AG10803 (cell line): Measurements from ENCODE around the gene PLOD3.

Experiments
- DNase-seq: peaks from one replicate; pipeline ENCODE4 v3.0.0; 2010; ENCODE audit warnings: low read depth
- H3K4me3 ChIP-seq: 2 replicates; pipeline ENCODE4 v1.5.1; 2011; ENCODE audit warnings: mild to moderate bottlenecking, low read length, control low read depth
- TF ChIP-seq, protein P1 (sequence below): conservative IDR thresholded peaks from 2 replicates; pipeline ENCODE4 v1.5.1; 2011; ENCODE audit warnings: mild to moderate bottlenecking, low read length, control low read depth, inconsistent platforms

PLOD3 gene

GRCh38 chr7:101173752-101174244 lies 43.6 kb downstream of the PLOD3 start:
- no peak for DNase-seq
- TF ChIP-seq, protein P1, sequence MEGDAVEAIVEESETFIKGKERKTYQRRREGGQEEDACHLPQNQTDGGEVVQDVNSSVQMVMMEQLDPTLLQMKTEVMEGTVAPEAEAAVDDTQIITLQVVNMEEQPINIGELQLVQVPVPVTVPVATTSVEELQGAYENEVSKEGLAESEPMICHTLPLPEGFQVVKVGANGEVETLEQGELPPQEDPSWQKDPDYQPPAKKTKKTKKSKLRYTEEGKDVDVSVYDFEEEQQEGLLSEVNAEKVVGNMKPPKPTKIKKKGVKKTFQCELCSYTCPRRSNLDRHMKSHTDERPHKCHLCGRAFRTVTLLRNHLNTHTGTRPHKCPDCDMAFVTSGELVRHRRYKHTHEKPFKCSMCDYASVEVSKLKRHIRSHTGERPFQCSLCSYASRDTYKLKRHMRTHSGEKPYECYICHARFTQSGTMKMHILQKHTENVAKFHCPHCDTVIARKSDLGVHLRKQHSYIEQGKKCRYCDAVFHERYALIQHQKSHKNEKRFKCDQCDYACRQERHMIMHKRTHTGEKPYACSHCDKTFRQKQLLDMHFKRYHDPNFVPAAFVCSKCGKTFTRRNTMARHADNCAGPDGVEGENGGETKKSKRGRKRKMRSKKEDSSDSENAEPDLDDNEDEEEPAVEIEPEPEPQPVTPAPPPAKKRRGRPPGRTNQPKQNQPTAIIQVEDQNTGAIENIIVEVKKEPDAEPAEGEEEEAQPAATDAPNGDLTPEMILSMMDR: no peak
- H3K4me3 ChIP-seq: no peak overlapping the region

DNA sequence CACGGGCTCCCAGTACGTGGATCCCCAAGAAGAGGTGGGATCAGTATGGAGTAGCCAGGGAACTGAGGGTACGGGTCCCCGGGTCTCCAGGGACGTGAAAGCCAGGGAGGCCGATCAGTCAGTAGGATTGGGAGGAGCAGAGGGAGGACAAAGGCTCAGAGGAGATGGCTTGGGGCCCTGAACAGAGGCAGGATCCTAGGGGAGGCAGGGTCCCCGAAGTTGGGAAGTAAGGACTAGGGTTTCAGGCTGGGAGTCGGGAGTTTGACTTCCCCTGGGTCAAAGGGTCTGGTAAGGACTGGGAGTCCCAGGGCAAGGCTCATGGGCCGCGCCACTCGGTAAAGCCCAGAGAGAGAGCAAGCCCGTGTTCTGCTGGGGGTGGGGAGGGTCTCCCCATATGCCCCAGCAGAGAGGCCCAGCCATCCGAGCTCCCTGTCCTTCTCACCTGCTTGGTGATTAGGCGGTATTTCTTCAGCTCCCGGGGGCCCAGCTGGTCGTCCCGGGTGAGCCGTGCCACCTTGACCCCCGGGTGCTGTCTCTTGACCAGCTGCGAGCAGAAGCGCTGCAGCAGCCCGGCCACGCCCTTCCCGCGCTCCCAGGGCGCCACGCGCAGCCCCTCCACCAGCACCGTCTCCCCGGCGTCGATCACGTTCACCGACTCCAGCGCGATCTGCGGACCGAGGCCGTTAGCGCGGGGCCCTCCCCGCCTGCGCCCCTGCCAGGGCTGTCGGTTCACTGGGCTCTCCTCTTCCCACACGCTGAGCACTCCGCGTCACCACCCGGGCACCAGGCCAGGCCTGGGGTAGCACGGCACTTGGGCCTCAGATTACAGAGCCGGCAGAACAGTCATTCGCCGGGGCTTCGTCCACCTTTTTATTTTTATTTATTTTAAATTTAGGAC lies 44.3 kb downstream of the PLOD3 start:
- DNase-seq: peak; percentile 63
- TF ChIP-seq, protein P1: no peak
- peak overlapping the region; percentile 20 for H3K4me3 ChIP-seq

- H3K4me3 ChIP-seq: no peak overlapping the region
- DNase-seq: no peak
- TF ChIP-seq, protein P1: no peak
Measured at GRCh38 chr7:101172005-101172853, 45.2 kb downstream of the PLOD3 start.

GRCh38 chr7:101171442-101171837 lies 45.9 kb downstream of the PLOD3 start:
- no peak overlapping the region for H3K4me3 ChIP-seq
- no peak for DNase-seq

DNA sequence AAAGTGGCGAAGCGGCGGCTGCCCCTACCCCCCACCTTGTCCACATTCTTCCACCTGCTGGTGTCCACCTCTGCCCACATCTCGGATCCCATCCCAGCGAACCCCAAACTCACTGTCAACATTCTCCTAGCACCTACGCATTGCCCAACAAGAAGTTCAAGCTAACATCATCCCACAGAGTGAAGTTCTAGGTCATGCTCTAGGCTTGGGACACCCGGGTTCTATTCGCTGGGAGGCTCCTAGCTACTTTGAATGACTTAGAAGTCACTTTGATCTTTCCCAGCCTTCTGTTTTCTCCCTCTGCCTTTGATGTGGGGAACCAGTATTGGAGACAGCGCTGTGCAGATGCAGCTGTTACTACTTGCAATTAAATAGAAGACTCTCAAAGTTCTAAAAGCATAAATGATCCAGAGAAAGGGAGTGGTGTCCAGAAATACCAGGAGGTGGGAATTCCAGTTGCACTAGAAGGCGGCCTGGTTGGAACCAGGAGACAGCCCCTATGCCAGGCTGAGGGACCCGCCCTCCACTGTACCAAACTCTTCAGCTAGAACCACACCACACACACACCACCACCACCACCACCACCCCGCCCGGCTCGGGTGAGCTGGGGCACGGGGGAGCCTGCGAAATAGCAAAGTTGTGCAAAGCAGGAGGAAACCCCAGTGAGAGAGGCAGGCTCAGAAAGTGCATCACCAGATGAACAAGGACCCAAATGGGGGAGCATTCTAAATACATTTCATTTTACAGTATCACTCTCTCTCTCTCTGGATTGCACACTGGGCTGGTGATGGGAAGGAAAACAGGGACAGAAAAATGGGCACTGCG lies 46.6 kb downstream of the PLOD3 start:
- no peak overlapping the region for H3K4me3 ChIP-seq
- no peak for DNase-seq
- TF ChIP-seq, protein P1: no peak

More at GRCh38 chr7:101171442-101171837, 45.9 kb downstream of the PLOD3 start:
- TF ChIP-seq, protein P1: peak; percentile 39

DNA sequence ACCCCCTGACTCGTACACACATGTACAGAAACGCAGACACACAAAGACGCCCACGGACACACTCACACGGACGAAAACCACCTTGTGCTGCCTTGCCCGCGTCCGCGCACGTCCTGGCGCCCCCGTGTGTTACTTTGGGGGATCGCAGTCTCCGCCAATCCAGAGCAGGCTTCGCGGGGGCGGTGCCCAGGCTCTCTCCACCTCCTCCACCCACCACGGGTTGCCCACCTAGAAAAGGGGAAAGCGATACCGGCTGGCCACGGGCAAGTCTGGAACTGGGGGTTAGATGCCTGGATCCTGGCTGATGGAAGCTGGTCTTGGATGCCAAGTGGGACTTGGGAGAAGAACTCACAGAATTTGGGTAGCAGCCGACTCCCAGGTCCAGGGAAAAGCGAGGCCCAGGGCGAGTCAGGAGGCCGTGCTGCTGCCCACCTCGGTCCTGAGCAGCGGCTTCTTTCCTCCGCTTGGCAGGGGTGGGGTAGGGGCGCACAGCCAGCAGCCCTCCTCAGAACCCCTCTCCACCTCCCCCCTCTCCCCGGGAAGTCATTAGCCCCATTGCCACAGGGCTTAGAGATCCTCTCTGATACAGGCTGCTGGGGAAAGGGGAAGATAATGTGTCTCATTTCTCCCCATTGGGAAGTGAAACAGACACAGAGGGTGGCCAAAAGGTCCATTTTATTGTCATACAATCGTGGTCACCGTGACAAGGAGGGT lies 47.4 kb downstream of the PLOD3 start:
- TF ChIP-seq, protein P1: peak; percentile 82
- peak; percentile 51 for DNase-seq
- peak overlapping the region; percentile 27 for H3K4me3 ChIP-seq
